SK-N-SH (cell line): ENCODE results near the gene CTSZ. TPM values are rescaled to one million over a fixed set of nuclear protein-coding genes. Genes with fewer than 3 reads are reported as not detected.

ENCODE experiments used
- CTCF ChIA-PET: fragments of 300-600, 350-600 bp; formaldehyde crosslinking; extraction: SDS; loops from one replicate; lab custom pipeline; 2021; lab: Yijun Ruan, JAX
- POLR2A ChIA-PET: fragments of 350-600 bp; sonication (Branson Sonifier 250); formaldehyde crosslinking; extraction: SDS; loops from one replicate; lab custom pipeline; 2020; ENCODE audit warnings: antibody characterized with exemption, inconsistent platforms; lab: Yijun Ruan, JAX
- DNase-seq: peaks from one replicate; pipeline ENCODE4 v3.0.0; 2012
- H2AFZ ChIP-seq: fragments of 200-600 bp; sonication (generic); 2 replicates; pipeline ENCODE4 v1.8.1; 2016; ENCODE audit warnings: antibody characterized with exemption, mild to moderate bottlenecking, low read depth
- H3F3A ChIP-seq: fragments of 200-600 bp; sonication (generic); replicated peaks from 2 replicates; pipeline ENCODE3; 2016; ENCODE audit warnings: antibody characterized with exemption, mild to moderate bottlenecking; ENCODE audit not compliant: insufficient read depth
- H3K27ac ChIP-seq, 2 experiments: fragments of 200-500 bp in 1 of 2; fragments of 200-600 bp in 1 of 2; sonication (Bioruptor generic) in 1 of 2; sonication (generic), shearing (Covaris generic) in 1 of 2; 2 replicates each; pipeline versions ENCODE4 v1.5.1 to v1.6.1; 2014 to 2016; ENCODE audit warnings: low read depth in 2 of 2, inconsistent platforms in 1 of 2, low read length in 1 of 2, mild to moderate bottlenecking in 1 of 2, mixed read lengths in 1 of 2
- H3K27me3 ChIP-seq: fragments of 200-600 bp; sonication (generic), shearing (Covaris generic); 2 replicates; pipeline ENCODE4 v1.6.1; 2016; ENCODE audit warnings: mixed run types; ENCODE audit not compliant: insufficient read depth
- H3K36me3 ChIP-seq, 2 experiments: fragments of 200-500 bp in 1 of 2; fragments of 200-600 bp in 1 of 2; sonication (Bioruptor generic) in 1 of 2; sonication (generic) in 1 of 2; replicated peaks in 1 of 2; 2 replicates each; pipeline versions ENCODE3 to v1.5.1; 2014 to 2016; ENCODE audit warnings: low read length in 1 of 2, mild to moderate bottlenecking in 1 of 2; ENCODE audit not compliant: insufficient read depth in 2 of 2, control insufficient read depth in 1 of 2
- H3K4me1 ChIP-seq, 2 experiments: fragments of 200-500 bp in 1 of 2; fragments of 200-600 bp in 1 of 2; sonication (Bioruptor generic) in 1 of 2; sonication (generic), shearing (Covaris generic) in 1 of 2; 2 replicates each; pipeline versions ENCODE4 v1.5.1 to v1.6.1; 2014 to 2016; ENCODE audit warnings: low read depth in 1 of 2, low read length in 1 of 2, mixed run types in 1 of 2; ENCODE audit not compliant: insufficient read depth in 2 of 2, control insufficient read depth in 1 of 2
- H3K4me2 ChIP-seq: fragments of 200-600 bp; sonication (generic), shearing (Covaris generic); 2 replicates; pipeline ENCODE4 v1.6.1; 2017; ENCODE audit warnings: mixed run types
- H3K4me3 ChIP-seq, 2 experiments: fragments of 200-500 bp in 1 of 2; fragments of 200-600 bp in 1 of 2; sonication (Bioruptor generic) in 1 of 2; sonication (generic), shearing (Covaris generic) in 1 of 2; 2 replicates each; pipeline versions ENCODE4 v1.5.1 to v1.8.1; 2014 to 2016; ENCODE audit warnings: low read depth in 2 of 2, inconsistent platforms in 1 of 2, low read length in 1 of 2, mild to moderate bottlenecking in 1 of 2, mixed read lengths in 1 of 2, moderate library complexity in 1 of 2
- H3K79me2 ChIP-seq: fragments of 200-600 bp; sonication (generic); 2 replicates; pipeline ENCODE4 v1.8.1; 2017; ENCODE audit warnings: mild to moderate bottlenecking; ENCODE audit not compliant: insufficient read depth
- H3K9ac ChIP-seq: fragments of 200-600 bp; sonication (generic); 2 replicates; pipeline ENCODE4 v1.6.1; 2017; ENCODE audit warnings: mixed run types
- H3K9me2 ChIP-seq: fragments of 200-600 bp; sonication (generic); 2 replicates; pipeline ENCODE4 v1.6.1; 2017; ENCODE audit warnings: mixed run types
- H3K9me3 ChIP-seq: fragments of 200-600 bp; sonication (generic); 2 replicates; pipeline ENCODE4 v1.6.1; 2017; ENCODE audit warnings: mixed run types, mild to moderate bottlenecking, moderate library complexity
- H4K20me1 ChIP-seq: fragments of 200-600 bp; sonication (generic); 2 replicates; pipeline ENCODE4 v1.6.1; 2017; ENCODE audit warnings: mild to moderate bottlenecking, mixed run types; ENCODE audit not compliant: insufficient read depth
- CHD2 ChIP-seq: fragments of 150-350 bp; IDR thresholded peaks from 2 replicates; pipeline ENCODE4 v1.6.1; 2018; ENCODE audit warnings: low read length; ENCODE audit not compliant: partially characterized antibody
- CTCF ChIP-seq: fragments of 200-600 bp; sonication (generic); IDR thresholded peaks from 2 replicates; pipeline ENCODE4 v1.6.1; 2017; ENCODE audit warnings: antibody characterized with exemption, mild to moderate bottlenecking, moderate library complexity
- ELF1 ChIP-seq: IDR thresholded peaks from 2 replicates; pipeline ENCODE4 v1.4.0; 2012
- FOSL2 ChIP-seq: IDR thresholded peaks from 2 replicates; pipeline ENCODE4 v1.4.0; 2012; ENCODE audit warnings: low read depth, mild to moderate bottlenecking, moderate library complexity, borderline replicate concordance
- FOXJ3 ChIP-seq: sonication (generic); formaldehyde crosslinking; IDR thresholded peaks from 2 replicates; pipeline ENCODE4 v1.5.1; 2020; ENCODE audit warnings: mild to moderate bottlenecking, missing genetic modification reagents
- FOXM1 ChIP-seq: IDR thresholded peaks from 2 replicates; pipeline ENCODE4 v1.4.0; 2012; ENCODE audit warnings: low read depth, mild to moderate bottlenecking
- GATA2 ChIP-seq: sonication (generic); formaldehyde crosslinking; IDR thresholded peaks from 2 replicates; pipeline ENCODE4 v1.5.0; 2020; ENCODE audit warnings: mild to moderate bottlenecking, missing genetic modification reagents
- IRF3 ChIP-seq: fragments of 150-350 bp; IDR thresholded peaks from 2 replicates; pipeline ENCODE4 v1.6.1; 2016; ENCODE audit warnings: mild to moderate bottlenecking, low read depth, low read length
- MXI1 ChIP-seq: IDR thresholded peaks from 2 replicates; pipeline ENCODE4 v1.6.1; 2012; ENCODE audit warnings: mild to moderate bottlenecking, low read depth, low read length, improper control_type of control experiment
- NRF1 ChIP-seq: IDR thresholded peaks from 2 replicates; pipeline ENCODE4 v1.6.1; 2012; ENCODE audit warnings: low read depth, mild to moderate bottlenecking, low read length
- RAD21 ChIP-seq: IDR thresholded peaks from 2 replicates; pipeline ENCODE4 v1.6.1; 2012; ENCODE audit warnings: mild to moderate bottlenecking, low read length
- REST ChIP-seq: IDR thresholded peaks from 2 replicates; pipeline ENCODE4 v1.6.1; 2012; ENCODE audit warnings: mild to moderate bottlenecking, low read depth, low read length, moderate library complexity
- SMC3 ChIP-seq: IDR thresholded peaks from 2 replicates; pipeline ENCODE4 v1.6.1; 2012; ENCODE audit warnings: low read depth, low read length, improper control_type of control experiment
- TAF1 ChIP-seq: IDR thresholded peaks from 2 replicates; pipeline ENCODE4 v1.6.1; 2012; ENCODE audit warnings: low read depth, mild to moderate bottlenecking, low read length, moderate library complexity, borderline replicate concordance
- TCF12 ChIP-seq: IDR thresholded peaks from 2 replicates; pipeline ENCODE4 v1.4.0; 2012
- TEAD4 ChIP-seq: IDR thresholded peaks from 2 replicates; pipeline ENCODE4 v1.4.0; 2012; ENCODE audit warnings: mild to moderate bottlenecking, borderline replicate concordance; ENCODE audit not compliant: insufficient read depth
- YY1 ChIP-seq: IDR thresholded peaks from 2 replicates; pipeline ENCODE4 v1.4.0; 2012; ENCODE audit warnings: low read depth, mild to moderate bottlenecking
- WGBS: methylation state at CpG from one replicate; pipeline ENCODE4 v1.1.6; 2017; ENCODE audit warnings: low lambda C conversion rate; 5-methylcytosine and 5-hydroxymethylcytosine counted together
- polyA plus RNA-seq, 3 experiments: library from polyadenylated mRNA; depleted of rRNA; stranded (reverse); fragments of >200 nt; gene quantifications; 2 replicates each; pipeline ENCODE4 v1.2.3, GENCODE V29; 2012
- TF ChIP-seq, protein P1 (sequence below): IDR thresholded peaks from 2 replicates; pipeline ENCODE4; 2012

The CTSZ gene
- polyA plus RNA-seq, 1 of the 3 experiments (the other 2 are of a cell fraction): 0.03 TPM

GRCh38 chr20:59007665-59008511 is 834 bp upstream of the CTSZ start:
- no peaks in the 10 kb centered on the region for H3F3A ChIP-seq
- CTCF ChIA-PET: interaction anchor here (0.9 to 1.4 kb wide), 2 partner anchors 12 to 448 kb away, joined by 3 to 5 read pairs; no protein-coding TSS in a partner anchor
- H2AFZ ChIP-seq: no peak overlapping the region
- H3K4me3 ChIP-seq: no peak overlapping the region
- no peaks in the 10 kb centered on the region for H4K20me1 ChIP-seq
- H3K9ac ChIP-seq: no peak overlapping the region
- H3K9me2 ChIP-seq: no peaks in the 10 kb centered on the region
- POLR2A ChIA-PET: no interaction called here
- H3K79me2 ChIP-seq: no peaks in the 10 kb centered on the region
- no peaks in the 10 kb centered on the region for H3K36me3 ChIP-seq
- peaks cover 9 to 10% of the 10 kb centered on the region in 2 experiments; a peak in 2 of 4 replicates for H3K4me1 ChIP-seq
- 93% methylated on average over 14 of the region's 24 CpGs for WGBS
- no peaks in the 10 kb centered on the region for H3K27me3 ChIP-seq
- H3K4me2 ChIP-seq: no peak overlapping the region
- H3K9me3 ChIP-seq: no peaks in the 10 kb centered on the region
- no peak overlapping the region for H3K27ac ChIP-seq
- DNase-seq: no peak
- no peak for TF ChIP-seq TCF12
- TF ChIP-seq CTCF: no peak
- TF ChIP-seq IRF3: no peak
- no peak for TF ChIP-seq FOXJ3 (CRISPR knock-in tag)
- TF ChIP-seq, all 33 proteins: peak for 0

GRCh38 chr20:59006167-59006863 is 739 bp downstream of the CTSZ start:
- H3K9me2 ChIP-seq: no peaks in the 10 kb centered on the region
- 82% methylated on average over 9 of the region's 29 CpGs for WGBS
- no peak overlapping the region for H2AFZ ChIP-seq
- POLR2A ChIA-PET: no interaction called here
- H3K36me3 ChIP-seq: no peaks in the 10 kb centered on the region
- H3K27me3 ChIP-seq: no peaks in the 10 kb centered on the region
- H4K20me1 ChIP-seq: no peaks in the 10 kb centered on the region
- H3K9ac ChIP-seq: no peak overlapping the region
- no peak overlapping the region for H3K4me2 ChIP-seq
- H3K4me1 ChIP-seq: peaks cover 7 to 11% of the 10 kb centered on the region in 2 experiments; a peak in 2 of 4 replicates
- no peaks in the 10 kb centered on the region for H3K9me3 ChIP-seq
- no peak overlapping the region for H3K27ac ChIP-seq
- H3F3A ChIP-seq: no peaks in the 10 kb centered on the region
- no peak for DNase-seq
- no peak overlapping the region for H3K4me3 ChIP-seq
- CTCF ChIA-PET: interaction anchor here (1.4 kb wide), 1 partner anchor 12 kb away, joined by 4 read pairs; no protein-coding TSS in a partner anchor
- H3K79me2 ChIP-seq: no peaks in the 10 kb centered on the region
- TF ChIP-seq NRF1 (no peak), REST (no peak), FOXM1 (no peak), GATA2 (CRISPR knock-in tag) (no peak), YY1 (no peak), ELF1 (no peak), TAF1 (no peak), TEAD4 (no peak), RAD21 (no peak), FOSL2 (no peak), MXI1 (no peak), SMC3 (no peak), CHD2 (no peak)
- TF ChIP-seq, protein P1, sequence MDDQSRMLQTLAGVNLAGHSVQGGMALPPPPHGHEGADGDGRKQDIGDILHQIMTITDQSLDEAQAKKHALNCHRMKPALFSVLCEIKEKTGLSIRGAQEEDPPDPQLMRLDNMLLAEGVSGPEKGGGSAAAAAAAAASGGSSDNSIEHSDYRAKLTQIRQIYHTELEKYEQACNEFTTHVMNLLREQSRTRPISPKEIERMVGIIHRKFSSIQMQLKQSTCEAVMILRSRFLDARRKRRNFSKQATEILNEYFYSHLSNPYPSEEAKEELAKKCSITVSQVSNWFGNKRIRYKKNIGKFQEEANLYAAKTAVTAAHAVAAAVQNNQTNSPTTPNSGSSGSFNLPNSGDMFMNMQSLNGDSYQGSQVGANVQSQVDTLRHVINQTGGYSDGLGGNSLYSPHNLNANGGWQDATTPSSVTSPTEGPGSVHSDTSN: no peak
